SH-SY5Y (cell line): ENCODE results near the gene SLC7A6OS.

ENCODE experiments used
- GATA2 ChIP-seq: IDR thresholded peaks from 2 replicates; pipeline ENCODE4 v1.6.1; 2011; ENCODE audit warnings: mild to moderate bottlenecking, low read depth, low read length
- GATA3 ChIP-seq: IDR thresholded peaks from 2 replicates; pipeline ENCODE4 v1.6.1; 2011; ENCODE audit warnings: low read depth, mild to moderate bottlenecking, low read length, moderate library complexity

DNA sequence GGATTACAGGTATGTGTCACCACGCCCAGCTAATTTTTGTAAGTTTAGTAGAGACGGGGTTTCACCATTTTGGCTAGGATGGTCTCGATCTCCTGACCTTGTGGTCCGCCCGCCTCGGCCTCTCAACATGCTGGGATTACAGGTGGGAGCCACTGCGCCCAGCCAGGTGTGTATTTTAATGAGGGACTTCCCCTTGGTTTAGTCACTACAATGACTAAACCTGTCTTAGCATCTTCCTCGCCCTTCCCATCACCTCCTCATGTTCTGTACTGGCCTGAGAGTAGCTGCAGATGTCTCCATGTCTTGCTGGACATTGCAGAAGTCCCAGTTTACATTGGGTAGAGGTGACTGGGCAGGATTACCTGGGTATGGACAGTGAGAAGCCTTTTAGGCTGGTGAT lies 36.9 kb downstream of the SLC7A6OS start:
- no peak for TF ChIP-seq GATA3
- no peak for TF ChIP-seq GATA2
